Prostate gland (tissue), 2 donors: ENCODE data around the gene FAM229A.

Source experiments
- CTCF ChIP-seq, 4 experiments: fragments of 200-600 bp in 2 of 4; fragments of 450-650 bp in 2 of 4; sonication (generic) in 2 of 4; IDR thresholded peaks; 1 replicate in 3 of 4; 2 replicates in 1 of 4; pipeline ENCODE4 v1.5.1; 2016 to 2019; ENCODE audit warnings: antibody characterized with exemption in 4 of 4, mild to moderate bottlenecking in 2 of 4, moderate library complexity in 2 of 4
- POLR2A ChIP-seq: fragments of 450-650 bp; IDR thresholded peaks from one replicate; pipeline ENCODE4 v1.6.1; 2016; ENCODE audit warnings: antibody characterized with exemption, mild to moderate bottlenecking
- POLR2AphosphoS5 ChIP-seq: sonication (generic); formaldehyde crosslinking; IDR thresholded peaks from one replicate; pipeline ENCODE4 v1.6.1; 2017; ENCODE audit warnings: antibody characterized with exemption

- TF ChIP-seq CTCF (IDR thresholded peaks at IDR 0.05) (no peak), POLR2A (no peak), POLR2AphosphoS5 (no peak)
Observed at GRCh38 chr1:32372149-32372756, 10.0 kb upstream of the FAM229A start.
